Spleen (tissue), 11 donors: ENCODE results near the gene PTPN6. TPM values are rescaled to one million over a fixed set of nuclear protein-coding genes. Genes with fewer than 3 reads are reported as not detected.

ENCODE experiments used
- DNase-seq: peaks from one replicate; pipeline ENCODE4 v3.0.0-alpha.2; 2020
- H3K27ac ChIP-seq, 8 donors: fragments of 200-600 bp; sonication (generic) in 7 of 8; 1 replicate in 4 of 8; 2 replicates in 4 of 8; pipeline versions ENCODE4 v1.5.0 to v1.8.0; 2016 to 2021; ENCODE audit warnings: inconsistent platforms in 4 of 8, mild to moderate bottlenecking in 4 of 8, moderate library complexity in 1 of 8
- H3K27me3 ChIP-seq, 7 donors: fragments of 200-600 bp; sonication (generic) in 6 of 7; replicated peaks in 1 of 7; 1 replicate in 4 of 7; 2 replicates in 3 of 7; pipeline versions ENCODE4 v1.5.0 to v1.8.0; 2016 to 2021; ENCODE audit warnings: inconsistent platforms in 3 of 7, mild to moderate bottlenecking in 1 of 7
- H3K36me3 ChIP-seq, 6 donors: fragments of 200-600 bp; sonication (generic) in 5 of 6; 1 replicate in 4 of 6; 2 replicates in 2 of 6; pipeline versions ENCODE4 v1.5.0 to v1.8.0; 2016 to 2021; ENCODE audit warnings: inconsistent platforms in 2 of 6
- H3K4me1 ChIP-seq, 6 donors: fragments of 200-600 bp; sonication (generic) in 5 of 6; 1 replicate in 3 of 6; 2 replicates in 3 of 6; pipeline versions ENCODE4 v1.5.0 to v1.8.0; 2016 to 2021; ENCODE audit warnings: inconsistent platforms in 3 of 6
- H3K4me3 ChIP-seq, 8 donors: fragments of 200-600 bp; sonication (generic) in 7 of 8; 1 replicate in 4 of 8; 2 replicates in 4 of 8; pipeline versions ENCODE4 v1.5.0 to v1.8.0; 2016 to 2021; ENCODE audit warnings: inconsistent platforms in 4 of 8, mild to moderate bottlenecking in 4 of 8, moderate library complexity in 2 of 8
- H3K9me3 ChIP-seq, 8 donors: fragments of 200-600 bp; sonication (generic) in 7 of 8; 1 replicate in 4 of 8; 2 replicates in 4 of 8; pipeline versions ENCODE4 v1.5.0 to v1.8.0; 2016 to 2021; ENCODE audit warnings: inconsistent platforms in 4 of 8
- CTCF ChIP-seq, 11 experiments: fragments of 200-600 bp in 7 of 11; fragments of 450-650 bp in 4 of 11; sonication (generic) in 4 of 11; IDR thresholded peaks in 8 of 11; conservative IDR thresholded peaks in 3 of 11; 1 replicate in 7 of 11; 2 replicates in 4 of 11; pipeline versions ENCODE4 v1.4.0 to v1.8.0; 2016 to 2021; ENCODE audit warnings: antibody characterized with exemption in 11 of 11, inconsistent platforms in 4 of 11, mild to moderate bottlenecking in 1 of 11
- POLR2A ChIP-seq, 3 donors: fragments of 450-650 bp; IDR thresholded peaks; one replicate each; pipeline ENCODE4 v1.5.1; 2017; ENCODE audit warnings: antibody characterized with exemption in 3 of 3, mild to moderate bottlenecking in 1 of 3
- POLR2AphosphoS5 ChIP-seq, 3 donors: sonication (generic); formaldehyde crosslinking; IDR thresholded peaks; one replicate each; pipeline ENCODE4 v1.5.1; 2017; ENCODE audit warnings: antibody characterized with exemption in 3 of 3
- WGBS, 5 donors: extraction: QIAGEN DNeasy Blood & Tissue Kit in 3 of 5; methylation state at CpG; one replicate each; pipeline versions ENCODE4 v1.1.5 to v1.1.7; 2013 to 2018; 5-methylcytosine and 5-hydroxymethylcytosine counted together
- intact Hi-C: fragments of 100-400 bp; cut with DNase I; formaldehyde crosslinking; loops from one replicate; pipeline ENCODE4 v1.15.0; 2023; ENCODE audit warnings: low total_unique reads
- polyA plus RNA-seq, 3 donors: library from polyadenylated mRNA; stranded (reverse); fragments of 200-250 nt; gene quantifications; one replicate each; pipeline ENCODE4 v1.2.1, GENCODE V29; 2013
- total RNA-seq, 7 donors: library from RNA; depleted of rRNA in 3 of 7; stranded (reverse); fragments of >200 nt in 3 of 7; fragmentation: NEBNext Ultra II Directional in 4 of 7; extraction: Animal tissue kit (Norgen Biotek cat#: 25700) in 4 of 7; gene quantifications; one replicate each; pipeline versions ENCODE4 v1.1.0 to v1.2.1, GENCODE V29; 2016 to 2021
- donor health status: healthy with polysubstance abuse.
- donor health status: DM: no; HTN: no; CAD: no; lungs with moderate emphysema.
- donor health status: DM: no; HTN: no; CAD: no.
- donor health status: Bipolar disorder and iron deficiency.
- donor health status: healthy.
- donor health status: DM: no; HTN: no; CAD: no.
- donor health status: DM: yes; HTN: yes; CAD: no.

The PTPN6 gene
- total and polyA plus RNA-seq, 10 donors = 314 to 713 (median 426) TPM

- peak overlapping the region in 2 of 8 donors; percentile 17 to 97 for H3K4me3 ChIP-seq
- peak; percentile 91 for DNase-seq
- WGBS, 5 donors = 9 to 28% (median 15%) methylated on average over 16 of the region's 16 CpGs
- TF ChIP-seq POLR2A (IDR thresholded peaks at IDR 0.05) = no peak
- peak in 8 of 11 experiments; percentile 13 to 56 (median 34) for TF ChIP-seq CTCF (IDR thresholded peaks at IDR 0.05 in 8 of 11, conservative IDR thresholded peaks at IDR 0.05 in 3 of 11)
- peak; percentile 37 to 62 (median 48) for TF ChIP-seq POLR2AphosphoS5 (IDR thresholded peaks at IDR 0.05)
- no peaks in the 10 kb centered on the region for H3K27me3 ChIP-seq
- H3K27ac ChIP-seq = peak overlapping the region; percentile 80 to 99 (median 93)
- H3K4me1 ChIP-seq = peaks cover 63 to 91% (median 79%) of the 10 kb centered on the region in 6 donors
- no peaks in the 10 kb centered on the region for H3K9me3 ChIP-seq
- intact Hi-C loops = loop anchor here (10.0 kb wide), 1 partner anchor 97 kb away; the partner anchor contains the start of gene TPI1
- peaks cover 0 to 68% (median 51%) of the 10 kb centered on the region in 6 donors for H3K36me3 ChIP-seq
Observed at GRCh38 chr12:6961695-6962284, 10.6 kb downstream of the PTPN6 start.

GRCh38 chr12:6962285-6963015 is 11.3 kb downstream of the PTPN6 start:
- Histone ChIP-seq H3K27ac (peak overlapping the region; percentile 80 to 99 (median 93)), H3K9me3 (no peaks in the 10 kb centered on the region), H3K4me3 (peak overlapping the region in 2 of 8 donors; percentile 17 to 97), H3K27me3 (no peaks in the 10 kb centered on the region), H3K36me3 (peaks cover 2 to 68% (median 51%) of the 10 kb centered on the region in 6 donors), H3K4me1 (peaks cover 56 to 90% (median 74%) of the 10 kb centered on the region in 6 donors)
- DNase-seq = peak; percentile 84
- TF ChIP-seq CTCF (IDR thresholded peaks at IDR 0.05 in 8 of 11, conservative IDR thresholded peaks at IDR 0.05 in 3 of 11) (no peak), POLR2AphosphoS5 (IDR thresholded peaks at IDR 0.05) (peak; percentile 28 to 83 (median 67))
- 69 to 76% (median 71%) methylated on average over 23 to 25 of the region's 25 CpGs for WGBS, 5 donors
- intact Hi-C loops = loop anchor here (10.0 kb wide), 1 partner anchor 98 kb away; the partner anchor contains the start of gene TPI1

- Histone ChIP-seq H3K27ac (peak overlapping the region in 4 of 8 donors; percentile 97 to 99 (median 98)), H3K36me3 (peaks cover 2 to 68% (median 52%) of the 10 kb centered on the region in 6 donors), H3K4me3 (no peak overlapping the region), H3K4me1 (peaks cover 49 to 90% (median 71%) of the 10 kb centered on the region in 6 donors), H3K9me3 (no peaks in the 10 kb centered on the region), H3K27me3 (no peaks in the 10 kb centered on the region)
- TF ChIP-seq POLR2A (IDR thresholded peaks at IDR 0.05) = no peak
- no peak for TF ChIP-seq CTCF (IDR thresholded peaks at IDR 0.05 in 8 of 11, conservative IDR thresholded peaks at IDR 0.05 in 3 of 11)
- peak in 1 of 3 donors; percentile 53 for TF ChIP-seq POLR2AphosphoS5 (IDR thresholded peaks at IDR 0.05)
- intact Hi-C loops = loop anchor here (10.0 kb wide), 1 partner anchor 98 kb away; the partner anchor contains the start of gene TPI1
- WGBS, 5 donors = 80 to 88% (median 85%) methylated on average over 24 to 32 of the region's 32 CpGs
- peak; percentile 87 for DNase-seq
Observed at GRCh38 chr12:6963016-6963731, 12.0 kb downstream of the PTPN6 start.
